ENCODE measurements around the gene NFATC2IP.
A peak's percentile ranks its signal among the peaks of the same experiment; 100 is the strongest.

NFATC2IP gene
- 86.9 to 162 (median 136) reads per million in 3 experiments for total RNA-seq

GRCh38 chr16:28950648-28951409 lies at the start of gene NFATC2IP:
TSS of gene NFATC2IP (plus strand) at chr16:28950937. CDS start at chr16:28951012, 75 bp downstream.
- DNase-seq = peak; percentile 100

DNA sequence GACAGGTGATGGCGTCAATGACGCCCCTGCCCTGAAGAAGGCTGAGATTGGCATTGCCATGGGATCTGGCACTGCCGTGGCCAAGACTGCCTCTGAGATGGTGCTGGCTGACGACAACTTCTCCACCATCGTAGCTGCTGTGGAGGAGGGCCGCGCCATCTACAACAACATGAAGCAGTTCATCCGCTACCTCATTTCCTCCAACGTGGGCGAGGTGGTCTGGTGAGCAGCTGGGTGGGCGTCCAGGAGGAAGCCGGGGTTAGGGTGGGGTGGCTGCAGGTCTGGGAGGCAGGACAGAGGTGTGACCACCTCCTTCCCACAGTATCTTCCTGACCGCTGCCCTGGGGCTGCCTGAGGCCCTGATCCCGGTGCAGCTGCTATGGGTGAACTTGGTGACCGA lies 48.9 kb upstream of the NFATC2IP start:
- no peak for DNase-seq

- DNase-seq = no peak
These were observed 47.8 kb upstream of the NFATC2IP start for GRCh38 chr16:28902909-28903308.

- no peak for DNase-seq
These were observed 47.2 kb upstream of the NFATC2IP start for GRCh38 chr16:28903344-28904042.

- DNase-seq = no peak
These were observed 46.4 kb upstream of the NFATC2IP start for GRCh38 chr16:28904363-28904762.

DNA sequence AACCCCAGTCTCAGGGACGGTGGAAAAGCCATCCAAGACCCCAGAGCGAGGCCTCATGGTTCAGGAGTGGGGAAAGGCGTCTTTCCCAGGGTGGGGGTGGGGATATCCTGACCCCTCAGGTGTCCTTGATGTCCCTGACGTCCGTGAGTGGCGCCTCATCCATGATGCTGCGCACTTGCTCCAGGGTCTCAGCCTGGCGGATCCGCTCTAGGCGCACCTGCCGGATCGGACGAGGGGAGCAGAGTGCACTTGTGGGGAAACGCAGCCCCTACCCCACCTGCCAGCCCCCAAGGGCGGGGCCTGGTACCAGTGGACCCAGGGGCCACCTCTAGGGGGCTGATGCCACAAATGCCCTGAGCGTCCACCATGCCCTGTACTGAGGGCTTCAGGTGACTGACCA lies 45.9 kb upstream of the NFATC2IP start:
- DNase-seq = no peak

- DNase-seq = no peak
These were observed 45.4 kb upstream of the NFATC2IP start for GRCh38 chr16:28905229-28905754.

DNA sequence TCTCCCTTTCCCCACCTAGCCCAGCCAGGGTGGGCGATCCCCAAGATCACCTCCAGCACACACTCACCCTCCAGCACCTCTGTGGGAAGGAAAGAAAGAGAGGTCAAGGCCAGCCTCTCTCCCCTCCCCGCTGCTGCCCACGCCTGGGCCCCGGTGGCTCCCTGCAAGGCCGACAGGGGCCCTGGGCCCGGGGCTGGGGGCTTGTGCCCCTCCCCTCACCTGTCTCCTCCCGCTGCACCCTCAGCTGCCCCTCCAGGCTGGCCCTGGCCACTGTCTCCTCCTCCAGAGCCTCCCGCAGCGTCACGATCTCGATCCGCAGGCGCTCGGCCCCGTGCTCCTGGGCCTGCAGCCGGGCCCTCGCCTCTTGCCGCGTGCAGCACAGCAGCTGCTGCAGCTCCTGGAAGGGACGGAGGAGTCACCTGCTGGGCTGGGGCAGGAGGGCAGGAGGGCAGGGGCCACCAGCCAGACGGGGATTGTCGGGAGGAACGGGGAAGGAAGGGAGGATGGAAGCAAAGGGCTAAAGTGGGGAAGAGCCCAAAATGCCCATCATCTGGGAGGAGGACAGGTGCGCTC lies 44.9 kb upstream of the NFATC2IP start:
- no peak for DNase-seq

- DNase-seq = no peak
These were observed 40.4 kb upstream of the NFATC2IP start for GRCh38 chr16:28910086-28911031.

DNA sequence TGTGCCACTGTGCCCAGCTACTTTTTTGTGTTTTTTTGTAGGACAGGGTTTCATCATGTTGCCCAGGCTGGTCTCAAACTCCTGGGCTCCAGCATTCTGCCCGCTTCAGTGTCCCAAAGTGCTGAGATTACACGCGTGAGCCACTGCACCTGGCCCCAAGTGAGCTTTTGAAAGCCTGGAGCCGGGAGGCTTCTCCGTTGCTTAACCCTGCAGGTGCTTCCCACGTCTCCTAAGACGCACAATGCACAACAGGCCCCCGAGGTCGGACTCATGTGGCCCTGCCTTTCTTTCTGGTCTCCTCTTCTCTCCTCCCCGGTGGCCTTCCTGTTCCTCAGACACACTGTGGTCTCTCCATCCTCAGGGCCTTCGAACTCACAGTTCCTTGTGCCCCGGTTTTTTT lies 38.2 kb upstream of the NFATC2IP start:
- DNase-seq = no peak

DNA sequence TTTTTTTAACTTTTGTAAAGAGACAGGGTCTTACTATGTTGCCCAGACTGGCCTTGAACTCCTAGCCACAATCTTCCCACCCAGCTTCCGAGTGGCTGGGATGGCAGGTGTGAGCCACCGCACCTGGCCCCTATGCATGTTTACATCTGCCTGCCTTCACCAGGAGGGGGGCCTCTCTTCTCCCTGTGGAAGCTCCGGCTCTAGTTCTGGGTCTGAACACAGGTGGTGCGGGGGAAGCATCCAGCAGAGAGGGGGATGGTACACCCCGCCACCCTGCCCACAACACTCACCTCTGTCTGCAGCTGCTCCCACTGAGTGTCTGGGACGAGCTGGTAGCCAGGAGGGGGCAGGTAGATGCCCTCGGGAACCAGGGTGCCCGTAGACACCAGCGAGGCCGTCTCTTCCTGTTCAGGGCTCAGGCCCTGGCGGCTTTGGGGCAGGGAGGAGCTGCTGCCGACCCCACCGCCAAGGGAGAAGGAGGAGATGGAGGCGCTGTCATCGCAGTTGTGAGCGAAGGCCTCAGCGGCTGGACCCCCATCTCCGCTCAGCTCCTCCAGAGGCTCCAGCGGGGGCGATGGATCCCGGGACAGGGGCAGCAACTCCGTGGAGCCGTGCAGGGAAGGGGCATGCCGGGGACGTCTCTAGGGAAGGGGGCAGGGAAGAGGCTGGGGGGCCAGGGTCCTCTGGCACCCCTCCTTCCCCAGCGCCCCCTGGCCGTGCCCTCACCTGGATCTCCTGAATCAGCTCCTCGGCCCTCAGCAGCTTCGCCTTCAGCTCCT lies 36.6 kb upstream of the NFATC2IP start:
- no peak for DNase-seq

- DNase-seq = no peak
These were observed 35.6 kb upstream of the NFATC2IP start for GRCh38 chr16:28915181-28915580.

GRCh38 chr16:28917095-28917494 lies 33.6 kb upstream of the NFATC2IP start:
- DNase-seq = no peak

GRCh38 chr16:28918698-28919097 lies 32.0 kb upstream of the NFATC2IP start:
- DNase-seq = no peak

DNA sequence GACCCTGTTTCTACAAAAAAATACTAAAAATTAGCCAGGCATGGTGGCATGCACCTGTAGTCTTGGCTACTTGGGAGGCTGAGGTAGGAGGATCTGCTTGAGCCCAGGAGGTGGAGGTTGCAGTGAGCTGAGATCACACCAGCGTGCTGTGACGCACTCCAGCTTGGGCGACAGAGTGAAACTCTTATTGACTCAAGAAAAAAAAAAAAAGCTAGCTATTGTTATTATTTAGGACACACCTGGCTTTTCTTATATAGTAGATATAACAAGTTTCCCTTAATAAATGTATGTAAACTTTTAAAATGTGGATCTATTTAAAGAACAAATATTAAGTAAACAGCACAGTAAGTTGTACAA lies 27.5 kb upstream of the NFATC2IP start:
- no peak for DNase-seq

- no peak for DNase-seq
These were observed 26.9 kb upstream of the NFATC2IP start for GRCh38 chr16:28923652-28924398.

GRCh38 chr16:28924399-28924761 lies 26.4 kb upstream of the NFATC2IP start:
- no peak for DNase-seq

- DNase-seq = peak; percentile 93
These were observed 25.9 kb upstream of the NFATC2IP start, which contains the start of gene RABEP2 for GRCh38 chr16:28924762-28925385. TSS of gene RABEP2 (minus strand) at chr16:28925238. CDS start at chr16:28925163, 75 bp downstream.

GRCh38 chr16:28925386-28926228 lies 25.1 kb upstream of the NFATC2IP start:
- DNase-seq = peak; percentile 85

All from central memory CD4-positive, alpha-beta T cell (primary cell).